AG20443 (cell line): Measurements from ENCODE around the gene SSC4D.

ENCODE experiments used
- DNase-seq: peaks from one replicate; pipeline ENCODE4 v3.0.0; 2012; ENCODE audit warnings: low spot score, mixed read lengths

SSC4D gene

DNA sequence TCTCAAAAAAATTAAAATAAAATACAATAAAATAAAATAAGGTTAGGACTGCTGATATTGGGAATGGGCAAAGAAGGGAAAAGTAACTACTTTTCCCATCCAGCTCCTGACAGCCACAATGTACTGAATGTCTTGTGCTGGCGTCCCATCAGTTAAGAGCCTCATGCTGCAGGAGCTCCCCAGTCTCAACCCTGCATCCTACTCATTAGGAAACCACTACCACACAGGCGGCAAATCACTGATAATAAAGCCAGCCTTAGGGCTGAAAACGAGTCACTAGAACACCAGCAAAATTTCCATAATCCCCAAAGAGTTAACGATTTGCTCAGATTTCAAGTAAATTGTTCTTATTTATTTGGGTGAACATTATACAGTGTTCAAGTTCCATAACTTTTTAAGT lies 55.0 kb downstream of the SSC4D start:
- no peak for DNase-seq

- no peak for DNase-seq
Measured at GRCh38 chr7:76353744-76354143, 55.8 kb downstream of the SSC4D start.

- DNase-seq = no peak
Measured at GRCh38 chr7:76352193-76352592, 57.3 kb downstream of the SSC4D start.

- no peak for DNase-seq
Measured at GRCh38 chr7:76351372-76351771, 58.1 kb downstream of the SSC4D start.

DNA sequence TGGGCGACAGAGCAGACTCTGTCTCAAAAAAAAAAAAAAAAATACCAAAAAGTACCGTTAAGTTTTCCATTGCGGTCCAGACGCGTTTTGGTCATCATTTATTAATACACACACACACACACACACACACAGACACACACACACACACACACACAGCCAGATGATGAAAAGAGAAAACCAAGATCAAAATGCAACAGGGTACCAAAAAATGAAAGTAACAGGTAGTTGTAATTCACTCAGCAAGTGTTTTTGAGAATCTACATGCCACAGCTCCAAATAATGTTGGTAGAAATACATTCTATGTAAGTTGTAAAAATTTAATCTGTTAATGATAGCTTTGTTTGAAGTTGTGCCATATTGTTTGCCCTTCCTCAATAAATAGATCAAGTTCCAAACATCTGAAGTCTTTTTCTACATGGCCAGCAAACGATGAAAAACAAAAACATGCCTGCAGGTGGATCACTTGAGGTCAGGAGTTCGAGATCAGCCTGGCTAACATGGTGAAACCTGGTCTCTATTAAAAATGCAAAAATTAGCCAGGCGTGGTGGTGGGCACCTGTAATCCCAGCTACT lies 60.1 kb downstream of the SSC4D start:
- DNase-seq = no peak

DNA sequence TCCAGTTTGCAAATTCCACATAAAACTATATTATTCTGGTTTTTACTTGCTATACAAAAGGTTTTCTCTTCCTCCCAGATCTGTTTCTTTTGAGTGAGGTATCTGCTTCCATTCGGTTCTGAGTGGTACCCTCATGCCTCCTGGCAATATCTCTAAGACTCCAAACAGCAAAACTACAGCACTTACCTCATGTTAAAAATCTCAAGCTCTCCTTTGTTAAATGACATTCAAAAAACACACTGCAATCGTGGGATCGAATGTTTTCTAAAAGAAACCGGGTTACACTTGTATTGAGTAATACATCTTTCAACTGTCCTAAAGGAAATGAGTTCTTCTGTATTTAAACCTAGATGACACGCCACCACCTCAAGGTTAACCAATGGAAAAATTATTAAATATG lies 61.8 kb downstream of the SSC4D start:
- no peak for DNase-seq

- no peak for DNase-seq
Measured at GRCh38 chr7:76346778-76347177, 62.7 kb downstream of the SSC4D start.

DNA sequence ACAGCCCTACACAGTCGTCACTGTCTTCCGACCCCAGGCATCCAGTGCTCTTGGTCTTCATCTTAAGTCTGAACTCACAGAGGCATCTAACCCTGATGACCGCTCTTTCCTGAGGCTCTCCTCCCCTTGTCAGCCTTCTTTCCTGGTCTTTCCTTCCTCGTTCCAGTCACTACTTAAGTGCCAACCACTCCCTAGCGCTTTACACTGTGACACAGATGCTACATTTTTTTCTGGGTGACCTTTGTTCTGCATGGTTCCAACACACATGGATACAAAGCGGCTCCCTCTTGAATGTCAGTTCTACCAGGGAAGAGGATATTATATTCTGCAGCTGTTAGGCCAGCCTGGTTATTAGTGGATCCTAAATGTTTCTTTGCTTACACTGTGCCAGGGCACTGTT lies 63.4 kb downstream of the SSC4D start:
- no peak for DNase-seq

- DNase-seq = no peak
Measured at GRCh38 chr7:76343931-76344321, 65.6 kb downstream of the SSC4D start.

GRCh38 chr7:76343294-76343930 lies 66.1 kb downstream of the SSC4D start:
- no peak for DNase-seq

DNA sequence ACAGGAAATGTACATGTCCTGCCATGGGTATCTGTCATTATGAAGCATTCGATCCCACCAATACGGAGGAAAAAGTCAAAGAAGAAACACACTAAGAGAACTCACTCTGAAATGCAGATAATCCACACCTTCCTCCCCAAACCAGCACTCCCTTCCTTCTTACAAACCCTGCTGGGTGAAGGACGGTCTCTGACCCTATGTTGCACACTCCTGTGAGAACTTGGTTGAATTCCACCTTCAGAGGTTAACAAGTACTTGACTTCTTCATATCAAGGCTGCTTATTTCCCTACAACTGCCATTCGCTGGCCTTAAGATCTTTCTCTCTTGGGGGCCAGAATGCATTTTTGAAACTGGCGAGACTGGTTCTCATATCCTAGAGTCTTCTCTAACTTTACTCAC lies 67.3 kb downstream of the SSC4D start:
- DNase-seq = no peak

DNA sequence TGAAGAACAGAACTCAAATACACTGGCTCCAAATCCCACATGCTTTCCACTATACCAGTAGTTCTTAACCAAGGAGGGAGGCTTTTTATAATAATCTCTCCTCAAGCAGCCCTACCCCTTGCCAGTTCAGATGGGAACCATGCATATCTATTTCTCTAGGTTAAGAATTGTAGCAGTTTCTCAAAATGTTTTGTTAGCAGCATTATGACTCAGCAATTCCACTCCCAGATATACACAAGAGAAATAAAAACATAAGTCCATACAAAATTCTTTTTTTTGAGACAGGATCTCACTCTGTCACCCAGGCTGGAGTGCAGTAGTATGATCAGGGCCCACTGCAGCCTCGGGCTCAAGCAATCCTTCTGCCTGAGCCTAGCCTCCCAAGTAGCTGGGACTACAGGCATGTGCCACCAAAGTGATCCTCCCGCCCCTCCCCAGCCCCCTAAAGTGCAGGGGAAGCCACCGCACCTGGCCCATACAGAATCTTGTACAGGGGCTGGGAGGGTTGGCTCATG lies 68.8 kb downstream of the SSC4D start:
- peak; percentile 32 for DNase-seq
